HG03139 (cell line): ENCODE results near the gene CAPS.

ENCODE experiments used
- ATAC-seq: cut with Tn5 transposase; IDR thresholded peaks from one replicate; pipeline ENCODE4 v1.9.1; 2021; ENCODE audit not compliant: unreplicated experiment

The CAPS gene

DNA sequence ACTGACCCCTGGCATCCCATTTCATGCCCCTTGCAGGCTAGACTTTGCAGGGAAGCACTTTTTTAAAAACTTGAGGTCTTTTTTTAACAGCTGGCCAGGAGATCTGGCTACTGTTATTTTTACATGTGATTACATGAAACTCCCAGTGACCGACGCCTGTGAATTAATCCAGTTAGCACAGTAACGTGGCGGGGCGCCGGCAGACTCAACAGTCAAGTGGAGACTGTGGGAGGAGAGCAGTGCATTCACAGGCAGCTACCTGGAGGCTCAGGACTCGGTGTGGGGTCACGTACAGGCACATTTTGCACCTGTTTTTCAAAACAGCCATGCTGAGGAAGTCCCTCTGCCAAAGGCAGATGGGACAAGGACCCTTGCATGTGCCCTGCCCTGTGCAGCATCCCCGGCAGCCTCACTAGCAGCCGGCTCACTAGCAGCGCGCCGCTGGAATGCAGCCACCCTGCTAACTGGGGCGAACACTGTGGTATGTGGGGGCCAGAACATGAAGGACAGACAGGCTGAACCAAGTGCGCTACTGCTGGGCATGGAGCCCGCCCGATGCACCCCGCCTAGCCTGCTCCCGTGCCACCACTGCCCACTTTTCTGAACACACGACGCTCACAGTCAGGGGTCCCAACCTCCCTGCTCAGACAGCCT lies 18.7 kb downstream of the CAPS start:
- ATAC-seq = no peak

DNA sequence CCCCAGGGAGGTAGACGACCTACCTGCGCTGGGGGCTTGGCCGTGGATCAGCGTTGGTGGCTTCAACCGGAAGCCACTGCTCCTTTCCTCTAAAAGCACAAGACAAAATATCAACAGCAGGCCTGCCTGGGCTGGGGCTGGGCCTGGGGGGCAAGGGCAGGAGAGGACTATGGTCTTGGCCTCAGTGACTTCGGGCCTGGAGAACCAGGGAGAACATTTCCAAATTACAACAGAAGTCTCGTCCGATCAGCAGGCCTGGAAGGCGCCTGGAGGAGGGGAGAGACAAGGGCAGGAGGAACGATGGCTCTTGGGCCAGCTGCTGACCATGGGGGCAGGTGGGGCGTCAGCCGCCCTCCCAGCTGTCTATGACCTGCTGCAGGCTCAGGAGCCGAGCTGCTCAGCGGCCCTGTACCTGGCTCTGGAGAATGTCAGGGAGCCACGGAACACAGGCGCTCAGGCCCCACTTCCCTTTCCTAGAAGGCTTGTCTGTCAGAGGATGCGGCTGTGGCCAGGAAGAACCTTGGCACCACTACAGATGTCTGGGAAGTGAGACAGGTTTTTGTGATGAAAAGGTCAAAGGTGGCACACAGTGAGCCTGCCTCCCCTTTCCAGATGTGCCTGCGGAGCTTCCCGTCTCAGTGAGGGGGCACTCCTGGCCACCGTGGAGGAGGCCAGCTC lies 19.5 kb downstream of the CAPS start:
- ATAC-seq = no peak

- ATAC-seq = no peak
Measured at GRCh38 chr19:5934069-5934401, 20.0 kb downstream of the CAPS start.

DNA sequence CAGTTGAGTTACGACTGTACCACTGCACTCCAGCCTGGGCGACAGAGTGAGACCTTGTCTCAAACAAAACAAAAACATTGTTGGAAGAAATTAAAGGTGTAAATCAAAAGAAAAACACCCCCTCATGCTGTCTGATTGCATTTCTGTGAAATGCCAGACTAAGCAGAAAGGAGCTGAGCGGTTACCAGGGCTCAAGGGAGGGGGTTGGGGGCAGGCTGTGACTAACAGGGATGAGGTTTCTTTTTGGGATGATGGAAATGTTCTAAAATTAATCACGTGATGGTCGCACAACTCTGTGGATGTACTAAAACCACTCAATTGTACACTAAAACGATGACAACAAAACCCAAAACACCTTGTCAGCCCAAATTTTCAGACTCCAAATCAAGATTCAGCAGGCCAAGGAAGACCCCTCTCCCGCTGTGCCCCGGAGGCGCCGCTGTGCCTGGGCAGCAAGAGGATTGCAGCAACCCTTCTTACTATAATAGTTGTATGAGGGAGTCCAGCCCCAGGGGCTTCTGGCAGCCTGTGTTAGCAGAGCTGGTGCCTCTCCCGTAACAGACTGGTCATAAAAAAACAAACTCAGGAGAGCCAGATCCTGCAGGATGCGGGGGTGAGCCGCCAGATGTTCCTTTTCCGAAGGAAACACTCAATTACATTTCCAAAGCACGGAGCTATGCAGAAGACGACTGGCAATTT lies 20.9 kb downstream of the CAPS start:
- ATAC-seq = no peak

DNA sequence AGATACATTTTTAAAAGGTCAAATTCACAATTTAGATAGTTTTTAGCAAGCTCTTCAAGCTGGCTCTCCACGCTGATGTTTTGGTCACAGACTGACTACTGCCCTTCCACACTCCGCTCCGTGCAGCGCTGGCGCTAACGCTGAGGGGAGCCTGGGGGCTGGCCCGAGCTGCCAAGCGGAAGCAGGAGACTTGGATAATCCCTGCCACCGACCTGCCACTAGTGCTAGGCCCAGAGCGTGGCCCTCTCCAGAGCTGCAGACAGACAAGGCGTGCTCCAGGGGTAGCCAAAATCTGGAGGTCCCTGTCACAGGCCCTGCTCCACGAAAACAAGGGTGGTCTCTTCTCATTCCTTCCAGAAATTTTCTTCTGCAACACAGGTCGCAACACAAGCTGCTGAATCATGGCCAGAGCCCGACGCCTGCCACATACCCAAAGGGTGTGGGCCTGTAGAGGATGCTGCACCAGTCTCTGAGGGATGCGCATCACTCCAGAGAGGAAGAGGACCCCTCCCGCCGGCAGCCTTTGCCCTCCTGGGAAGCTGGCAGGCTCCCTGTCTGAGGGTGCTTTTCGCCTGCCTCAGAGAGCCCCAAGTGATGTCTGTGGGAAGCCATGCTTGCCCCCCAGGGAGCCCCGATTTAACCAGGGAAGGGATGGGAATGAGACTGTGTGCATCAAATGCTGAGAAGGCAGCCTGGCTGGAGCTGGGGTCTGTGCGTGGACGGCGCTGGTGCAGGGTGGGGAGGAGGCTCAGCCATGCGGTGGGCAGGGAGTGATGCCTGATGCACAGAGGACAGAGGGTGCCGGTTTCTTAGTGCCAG lies 21.6 kb downstream of the CAPS start:
- no peak for ATAC-seq

- no peak for ATAC-seq
Measured at GRCh38 chr19:5936292-5936592, 22.2 kb downstream of the CAPS start.

GRCh38 chr19:5937550-5937949 lies 23.5 kb downstream of the CAPS start:
- ATAC-seq = no peak

GRCh38 chr19:5940260-5941208 lies 26.5 kb downstream of the CAPS start:
- ATAC-seq = no peak

DNA sequence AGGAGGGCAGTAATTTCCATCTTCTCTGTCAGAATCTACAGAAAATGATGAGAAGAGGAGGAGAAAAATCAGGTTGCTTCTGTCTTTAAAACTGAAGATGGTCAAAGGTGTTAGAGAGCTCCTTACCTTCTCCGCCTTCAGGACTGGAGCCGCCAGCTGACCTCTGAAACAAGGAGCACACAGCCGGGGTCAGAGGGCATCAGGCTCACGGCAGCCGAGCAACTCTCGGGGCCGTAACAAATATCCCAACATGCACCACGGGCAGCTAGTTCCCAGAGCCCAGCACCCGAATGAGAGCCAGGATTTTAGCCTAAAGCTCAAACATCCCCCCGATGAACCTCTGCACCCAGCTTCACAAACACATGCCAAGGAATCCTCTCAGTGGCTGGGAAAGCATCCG lies 27.6 kb downstream of the CAPS start:
- no peak for ATAC-seq

DNA sequence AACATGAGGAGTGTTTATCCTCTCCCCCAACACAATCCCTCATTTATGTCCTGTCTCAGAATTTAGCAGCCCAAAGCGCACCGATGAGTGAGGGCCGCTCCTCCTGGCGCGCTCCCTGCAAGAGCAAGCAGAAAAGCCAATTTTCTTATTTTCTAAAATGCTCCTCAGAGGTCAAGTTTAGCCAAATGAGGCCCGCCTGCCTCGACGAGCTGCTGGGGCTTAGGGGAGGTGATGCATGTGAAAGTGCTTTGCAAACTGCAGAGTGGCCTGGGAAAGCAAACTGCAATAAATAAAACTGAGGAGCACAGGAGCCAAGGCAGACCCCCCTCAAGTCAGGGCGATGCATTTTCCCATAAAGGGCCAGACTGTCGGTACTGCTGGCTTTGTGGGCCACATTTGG lies 29.0 kb downstream of the CAPS start:
- no peak for ATAC-seq

DNA sequence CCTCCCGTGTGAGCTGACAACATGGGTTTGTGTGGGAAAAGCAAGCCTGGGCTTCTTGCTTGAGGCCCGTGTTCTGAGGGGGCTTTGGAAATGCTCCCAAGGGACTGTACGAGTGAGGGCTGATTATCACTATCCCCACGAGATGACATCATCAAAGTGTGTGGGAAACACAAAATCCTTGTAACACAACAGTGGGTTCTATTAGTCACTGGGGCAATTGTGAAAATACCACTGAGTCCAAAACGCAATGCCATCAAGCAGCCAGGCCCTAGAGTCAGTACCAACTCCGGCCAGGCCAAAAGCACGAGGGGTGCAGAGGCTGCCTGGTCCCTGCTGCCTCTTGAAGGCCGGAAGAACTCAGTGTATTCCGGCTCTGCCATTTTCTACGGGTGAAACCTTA lies 29.6 kb downstream of the CAPS start:
- no peak for ATAC-seq

DNA sequence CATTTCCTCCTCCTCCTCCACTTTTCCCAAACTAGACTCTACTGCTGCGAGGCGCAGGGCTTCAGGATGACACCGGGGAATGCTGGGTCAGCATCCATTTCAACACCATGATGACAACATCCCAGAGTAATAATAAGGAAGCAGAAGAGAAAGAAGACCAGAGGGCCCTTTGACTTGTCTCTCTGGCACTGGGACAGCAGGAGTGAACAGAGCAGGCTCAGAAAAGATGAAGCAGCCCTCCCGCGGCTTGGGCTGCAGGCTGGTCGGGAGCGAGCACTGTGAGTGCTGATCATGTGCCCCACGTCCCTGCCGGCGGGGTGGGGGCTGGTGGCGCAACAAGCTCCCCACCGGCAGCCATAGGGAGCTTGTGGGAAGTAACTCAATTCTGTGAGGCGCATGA lies 33.4 kb downstream of the CAPS start:
- no peak for ATAC-seq

DNA sequence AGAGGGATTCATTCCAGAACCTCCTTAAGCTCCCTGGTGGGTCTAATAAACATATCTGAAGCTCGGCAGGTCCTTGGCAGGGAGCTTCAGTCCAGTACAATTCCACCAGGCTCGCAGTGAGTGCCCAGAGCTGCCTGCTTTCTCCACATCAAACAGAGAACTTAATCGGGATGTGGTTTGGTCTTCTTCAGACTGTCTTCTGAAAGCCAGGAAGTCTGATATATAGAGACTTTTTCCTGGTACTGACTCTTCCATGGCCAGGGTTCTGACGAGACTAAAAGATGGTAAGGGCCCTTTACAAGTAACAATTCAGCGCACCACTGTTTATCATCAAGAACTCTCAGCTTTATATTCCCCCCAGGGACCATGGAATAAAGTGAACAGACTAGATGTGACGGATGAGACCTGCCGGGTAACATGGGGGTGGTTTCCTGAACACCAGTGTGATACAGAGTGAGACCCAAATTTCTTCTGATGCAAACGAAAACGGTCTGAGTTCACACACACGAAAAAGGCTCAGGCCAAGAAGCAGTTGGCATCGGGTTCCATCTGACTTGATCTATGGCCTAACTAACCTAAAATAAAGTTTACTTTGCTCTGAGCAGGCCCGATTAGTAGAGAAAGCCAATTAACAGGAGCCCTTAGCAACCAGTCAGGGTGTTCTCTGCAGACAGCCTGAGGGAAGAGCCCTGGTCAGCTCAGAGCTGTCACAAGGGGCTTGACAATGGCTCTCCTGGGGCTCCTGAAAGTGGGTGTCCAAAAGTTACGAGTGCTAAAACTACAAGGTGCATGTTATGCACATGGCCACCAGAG lies 34.9 kb downstream of the CAPS start:
- no peak for ATAC-seq

GRCh38 chr19:5949792-5950305 lies 35.8 kb downstream of the CAPS start:
- ATAC-seq = no peak

- no peak for ATAC-seq
Measured at GRCh38 chr19:5950741-5951140, 36.7 kb downstream of the CAPS start.

GRCh38 chr19:5951338-5951861 lies 37.3 kb downstream of the CAPS start:
- no peak for ATAC-seq

GRCh38 chr19:5952193-5953029 lies 38.4 kb downstream of the CAPS start:
- no peak for ATAC-seq

- ATAC-seq = no peak
Measured at GRCh38 chr19:5953030-5953589, 39.1 kb downstream of the CAPS start.
